B cell (primary cell): ENCODE results near the gene NOL4L.

ENCODE experiments used
- CTCF ChIP-seq: fragments of 200-600 bp; IDR thresholded peaks from one replicate; pipeline ENCODE4 v1.8.0; 2022; ENCODE audit warnings: antibody characterized with exemption, mild to moderate bottlenecking
- EZH2 ChIP-seq: IDR thresholded peaks from 2 replicates; pipeline ENCODE4 v1.6.1; 2012; ENCODE audit warnings: borderline replicate concordance, low read depth, mild to moderate bottlenecking, moderate library complexity, low read length; ENCODE audit not compliant: insufficient read depth, poor library complexity, severe bottlenecking

GRCh38 chr20:32438331-32438858 lies 146.7 kb downstream of the NOL4L start:
- TF ChIP-seq CTCF (no peak), EZH2 (no peak)
